Suprapubic skin (tissue), 4 donors: ENCODE results near the gene JADE2.
A peak's percentile ranks its signal among the peaks of the same experiment; 100 is the strongest.

Source experiments
- CTCF ChIP-seq, 2 donors: fragments of 200-600 bp in 1 of 2; fragments of 450-650 bp in 1 of 2; sonication (generic) in 1 of 2; IDR thresholded peaks; one replicate each; pipeline ENCODE4 v1.5.1; 2016 to 2019; ENCODE audit warnings: antibody characterized with exemption in 2 of 2, mild to moderate bottlenecking in 1 of 2, moderate library complexity in 1 of 2
- EP300 ChIP-seq: sonication (generic); formaldehyde crosslinking; IDR thresholded peaks from one replicate; pipeline ENCODE4 v1.6.1; 2017; ENCODE audit warnings: antibody characterized with exemption
- POLR2A ChIP-seq, 2 donors: fragments of 450-650 bp; IDR thresholded peaks; one replicate each; pipeline ENCODE4 v1.6.1; 2017; ENCODE audit warnings: antibody characterized with exemption in 2 of 2, mild to moderate bottlenecking in 2 of 2, moderate library complexity in 2 of 2
- POLR2AphosphoS5 ChIP-seq, 3 donors: sonication (generic); formaldehyde crosslinking; IDR thresholded peaks; one replicate each; pipeline ENCODE4 v1.6.1; 2017; ENCODE audit warnings: antibody characterized with exemption in 3 of 3

- TF ChIP-seq CTCF (IDR thresholded peaks at IDR 0.05) (peak in 1 of 2 donors; percentile 18), POLR2A (IDR thresholded peaks at IDR 0.05) (no peak), POLR2AphosphoS5 (IDR thresholded peaks at IDR 0.05) (no peak), EP300 (no peak)
These were observed 36.4 kb downstream of the JADE2 start for GRCh38 chr5:134561871-134562296.
